GM18507 (cell line): ENCODE results near the gene CDK10.

ENCODE experiments used
- DNase-seq: peaks from one replicate; pipeline ENCODE4 v3.0.0; 2011; ENCODE audit warnings: low read depth; ENCODE audit not compliant: insufficient read length; ENCODE audit errors: extremely low spot score
- FAIRE-seq: peaks from 2 replicates; lab custom pipeline; 2011; peaks lifted over from hg19 to GRCh38; lab: Jason Lieb, UNC

CDK10 gene

GRCh38 chr16:89727406-89728120 is 41.1 kb downstream of the CDK10 start:
- FAIRE-seq (no peak), DNase-seq (no peak)

DNA sequence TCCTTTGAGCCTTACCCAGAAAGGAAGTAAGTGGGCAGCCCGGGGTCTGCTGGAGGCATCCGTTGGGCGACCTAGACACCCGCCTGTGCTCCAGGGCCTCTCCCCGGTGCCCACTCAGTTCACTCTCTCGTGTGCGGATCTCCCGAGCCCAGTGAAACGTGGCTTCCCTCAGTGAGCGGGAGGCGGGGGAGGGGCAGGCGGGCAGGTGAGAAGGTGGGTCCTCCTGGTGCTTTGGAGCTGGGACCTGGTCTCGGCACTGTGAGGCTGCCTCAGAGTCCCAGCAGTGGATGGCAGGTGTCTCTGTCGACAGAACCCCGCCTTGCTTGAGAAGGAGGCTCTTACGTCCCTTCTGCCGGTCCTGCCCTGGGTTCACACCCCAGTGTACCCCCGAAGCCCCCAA is 42.8 kb downstream of the CDK10 start:
- no peak for FAIRE-seq
- DNase-seq: no peak

DNA sequence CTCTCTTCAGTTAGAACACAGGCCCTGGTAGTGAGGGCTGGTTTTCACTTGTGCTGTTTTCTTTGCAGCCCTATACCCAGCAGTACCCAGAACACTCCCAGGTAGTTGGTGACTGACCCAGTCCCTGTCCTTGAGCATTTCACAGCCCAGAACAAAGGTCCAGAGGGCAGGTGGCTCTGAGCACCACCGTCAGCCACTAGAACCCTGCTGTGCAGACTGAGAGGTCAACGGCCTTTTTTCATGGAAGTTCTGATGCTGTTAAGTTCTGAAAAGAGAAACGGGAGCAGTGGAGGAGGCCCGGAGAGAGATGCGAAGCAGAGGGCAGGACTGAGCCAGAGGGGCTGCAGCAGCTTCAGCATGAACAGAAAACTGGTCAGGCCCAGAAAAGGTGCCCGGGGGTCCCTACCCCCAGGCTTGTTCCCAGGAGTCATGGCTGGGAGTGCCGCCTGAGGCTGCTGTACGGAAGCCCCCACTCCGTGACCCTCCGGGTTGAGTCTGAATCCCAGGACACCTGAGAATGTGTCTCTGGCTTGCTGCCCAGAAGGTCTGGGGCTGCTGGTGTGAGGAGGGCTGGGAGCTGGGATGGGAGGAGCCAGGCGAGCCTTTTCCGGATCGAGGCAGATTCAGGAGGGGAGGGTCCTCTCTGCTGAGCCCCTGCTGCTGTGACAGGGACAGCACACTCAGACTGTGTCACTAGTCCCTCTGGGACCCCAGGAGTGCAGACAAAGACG is 43.5 kb downstream of the CDK10 start:
- FAIRE-seq: no peak

GRCh38 chr16:89730610-89731234 is 44.2 kb downstream of the CDK10 start:
- FAIRE-seq: no peak

More for the DNA sequence above, 43.5 kb downstream of the CDK10 start:
- DNase-seq: no peak

DNA sequence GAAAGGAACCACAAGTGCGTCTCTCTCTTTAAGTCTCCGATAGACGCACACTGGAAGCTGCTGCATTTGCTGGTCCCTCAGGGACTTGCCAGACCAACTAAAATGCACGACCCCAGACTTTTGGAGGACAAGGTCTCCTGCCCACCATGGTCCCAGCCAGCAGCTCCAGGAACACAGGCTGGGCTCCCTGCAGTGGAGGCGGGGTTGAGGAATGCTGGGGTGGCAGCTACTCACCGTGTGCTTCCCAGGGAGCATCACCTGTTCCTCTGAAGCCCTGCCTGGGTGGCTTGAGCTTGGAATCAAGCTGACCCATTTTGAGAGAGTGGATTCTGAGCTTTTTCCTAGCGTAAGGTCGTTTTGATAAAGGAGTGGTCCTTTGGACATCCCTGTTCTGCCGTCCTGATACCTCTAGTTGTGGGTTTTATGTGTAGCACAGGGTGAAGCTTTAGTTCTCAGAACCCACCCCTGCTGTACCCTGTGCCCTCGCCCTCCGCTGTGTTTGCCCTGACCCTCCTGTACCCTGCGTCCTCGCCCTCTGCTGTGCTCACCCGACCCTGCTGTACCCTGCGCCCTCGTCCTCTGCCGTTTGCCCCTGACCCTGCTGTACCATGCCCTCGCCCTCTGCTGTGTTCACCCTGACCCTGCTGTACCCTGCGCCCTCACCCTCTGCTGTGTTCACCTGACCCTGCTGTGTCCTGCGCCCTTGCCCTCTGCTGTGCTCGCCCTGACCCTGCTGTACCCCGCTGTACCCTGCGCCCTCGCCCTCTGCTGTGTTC is 45.8 kb downstream of the CDK10 start:
- no peak for FAIRE-seq
- DNase-seq: no peak

More at GRCh38 chr16:89730610-89731234, 44.2 kb downstream of the CDK10 start:
- no peak for DNase-seq

DNA sequence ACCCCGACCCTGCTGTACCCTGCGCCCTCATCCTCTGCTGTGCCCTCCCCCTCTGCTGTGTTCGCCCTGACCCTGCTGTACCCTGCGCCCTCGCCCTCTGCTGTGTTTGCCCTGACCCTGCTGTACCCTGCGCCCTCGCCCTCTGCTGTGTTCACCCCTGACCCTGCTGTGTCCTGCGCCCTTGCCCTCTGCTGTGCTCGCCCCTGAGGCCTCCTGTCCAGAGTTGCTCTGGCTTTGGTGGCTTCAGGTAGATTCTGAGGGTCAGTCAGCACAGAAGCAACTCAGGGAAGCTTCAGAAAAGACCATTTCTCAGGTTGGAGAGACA is 46.4 kb downstream of the CDK10 start:
- DNase-seq (no peak), FAIRE-seq (no peak)

- FAIRE-seq: no peak
- DNase-seq: no peak
Observed at GRCh38 chr16:89733322-89733721, 46.8 kb downstream of the CDK10 start.

DNA sequence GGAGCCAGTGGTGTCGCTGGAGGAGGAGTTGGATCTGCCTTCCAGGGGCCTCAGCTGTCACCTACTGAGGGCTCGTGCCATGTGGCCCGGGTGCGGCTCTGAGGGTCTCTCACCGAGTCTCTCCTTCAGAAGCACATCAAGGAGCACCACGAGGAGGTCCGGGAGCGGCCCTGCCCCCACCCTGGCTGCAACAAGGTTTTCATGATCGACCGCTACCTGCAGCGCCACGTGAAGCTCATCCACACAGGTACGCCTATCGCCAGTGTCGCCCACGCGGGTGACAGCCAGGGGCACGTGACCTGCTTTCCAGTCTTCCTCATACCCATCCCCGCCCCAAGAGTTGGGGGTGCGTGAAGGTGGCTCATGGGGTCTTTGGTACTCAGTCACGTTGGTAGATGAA is 47.3 kb downstream of the CDK10 start:
- FAIRE-seq: no peak
- no peak for DNase-seq

- no peak for FAIRE-seq
- DNase-seq: no peak
Observed at GRCh38 chr16:89736554-89736953, 50.1 kb downstream of the CDK10 start.

- FAIRE-seq: no peak
- DNase-seq: no peak
Observed at GRCh38 chr16:89737341-89738071, 51.0 kb downstream of the CDK10 start.

DNA sequence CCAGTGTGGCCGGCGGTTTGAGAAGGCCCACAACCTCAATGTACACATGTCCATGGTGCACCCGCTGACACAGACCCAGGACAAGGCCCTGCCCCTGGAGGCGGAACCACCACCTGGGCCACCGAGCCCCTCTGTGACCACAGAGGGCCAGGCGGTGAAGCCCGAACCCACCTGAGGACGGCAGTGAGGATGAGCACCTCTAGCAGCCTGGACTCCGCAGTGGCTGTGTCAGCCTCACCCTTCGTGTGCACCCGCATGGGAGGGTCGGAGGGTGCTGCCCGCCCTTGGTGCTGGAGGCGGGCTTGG is 51.5 kb downstream of the CDK10 start:
- FAIRE-seq: no peak
- no peak for DNase-seq

GRCh38 chr16:89738538-89739317 is 52.2 kb downstream of the CDK10 start:
- FAIRE-seq: no peak
- DNase-seq: no peak

DNA sequence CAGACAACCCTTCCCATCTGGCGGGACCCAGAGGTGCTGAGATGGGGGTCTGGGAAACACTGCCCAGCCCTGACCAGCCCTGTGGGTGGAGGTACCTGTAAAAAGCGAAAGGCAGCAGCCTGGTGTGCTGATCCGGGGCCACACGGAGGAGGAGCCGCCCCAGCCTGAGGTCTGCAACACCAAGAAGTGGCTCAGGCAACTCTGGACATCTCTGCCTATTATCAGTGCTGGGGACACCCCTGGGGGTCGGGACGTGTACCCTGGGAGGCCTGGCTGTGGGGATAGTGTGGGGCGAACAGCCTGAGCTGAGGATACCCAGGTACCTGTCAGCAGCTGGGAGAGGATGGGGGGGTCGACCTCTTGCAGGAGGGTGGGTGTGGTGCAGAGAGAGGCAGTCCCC is 52.9 kb downstream of the CDK10 start:
- FAIRE-seq (no peak), DNase-seq (no peak)

GRCh38 chr16:89741342-89742014 is 55.0 kb downstream of the CDK10 start:
- FAIRE-seq (no peak), DNase-seq (no peak)

DNA sequence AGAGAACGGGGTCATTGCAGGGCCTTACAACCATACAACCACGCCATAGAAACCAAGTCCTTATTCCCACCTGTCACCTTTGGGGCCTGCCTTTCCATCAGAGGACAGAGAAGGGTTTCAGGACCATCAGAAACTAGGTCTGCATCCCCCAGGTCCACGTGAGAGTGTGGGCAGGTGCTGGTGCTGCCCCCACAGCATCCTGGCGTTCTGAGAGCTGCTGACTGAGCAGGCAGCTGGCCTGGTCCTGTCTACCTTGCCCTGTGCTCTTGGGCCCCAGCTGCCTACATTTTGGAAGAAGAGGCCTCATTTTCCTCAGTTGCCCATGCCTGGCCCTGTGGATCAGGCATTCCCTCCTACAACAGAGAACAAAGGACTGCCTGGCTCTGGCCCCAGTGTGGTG is 56.5 kb downstream of the CDK10 start:
- FAIRE-seq: no peak
- DNase-seq: no peak

DNA sequence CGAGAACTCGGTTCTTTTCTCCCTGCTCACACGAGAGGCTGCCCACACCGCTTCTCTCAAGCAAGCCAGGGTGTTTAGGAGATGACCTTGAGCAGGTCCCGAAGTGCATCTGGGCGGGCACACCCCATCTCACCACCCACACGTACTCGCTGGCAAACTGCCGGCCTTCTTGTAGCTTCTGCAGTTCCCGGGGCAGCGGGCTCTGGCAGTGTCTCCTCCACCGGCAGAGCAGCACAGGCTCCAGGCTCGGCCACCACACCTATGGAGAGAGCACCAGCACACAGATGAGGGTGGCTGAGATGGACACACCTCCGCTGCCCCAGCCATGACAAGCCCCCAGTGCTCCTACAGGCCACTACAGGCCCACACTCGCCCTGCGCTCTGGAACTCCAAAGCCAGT is 58.3 kb downstream of the CDK10 start:
- DNase-seq: no peak
- FAIRE-seq: no peak
